Rectal smooth muscle tissue (tissue), 1 donor: ENCODE data around the gene RELCH.

Experiments used
- H3K27ac ChIP-seq: one replicate; pipeline ENCODE4 v1.7.0; 2013; ENCODE audit warnings: low read depth, low read length, inconsistent platforms
- H3K27me3 ChIP-seq: one replicate; pipeline ENCODE4 v1.7.0; 2013; ENCODE audit warnings: low read length; ENCODE audit not compliant: control insufficient read depth, insufficient read depth
- H3K36me3 ChIP-seq: one replicate; pipeline ENCODE4 v1.7.0; 2013; ENCODE audit warnings: low read length; ENCODE audit not compliant: control insufficient read depth, insufficient read depth
- H3K4me1 ChIP-seq: one replicate; pipeline ENCODE4 v1.7.0; 2013; ENCODE audit warnings: low read length; ENCODE audit not compliant: control insufficient read depth, insufficient read depth
- H3K4me3 ChIP-seq: one replicate; pipeline ENCODE4 v1.7.0; 2013; ENCODE audit warnings: low read length
- H3K9ac ChIP-seq: one replicate; pipeline ENCODE4 v1.7.0; 2013; ENCODE audit warnings: low read length

RELCH gene

GRCh38 chr18:62280058-62280457 lies 93.0 kb downstream of the RELCH start:
- H3K4me1 ChIP-seq, result no peaks in the 10 kb centered on the region
- H3K27ac ChIP-seq, result no peak overlapping the region
- no peak overlapping the region for H3K9ac ChIP-seq
- no peaks in the 10 kb centered on the region for H3K36me3 ChIP-seq
- no peaks in the 10 kb centered on the region for H3K27me3 ChIP-seq
- no peak overlapping the region for H3K4me3 ChIP-seq

GRCh38 chr18:62280786-62281185 lies 93.7 kb downstream of the RELCH start:
- no peak overlapping the region for H3K27ac ChIP-seq
- no peak overlapping the region for H3K4me3 ChIP-seq
- no peaks in the 10 kb centered on the region for H3K4me1 ChIP-seq
- no peak overlapping the region for H3K9ac ChIP-seq
- no peaks in the 10 kb centered on the region for H3K27me3 ChIP-seq
- H3K36me3 ChIP-seq, result no peaks in the 10 kb centered on the region

- no peak overlapping the region for H3K27ac ChIP-seq
- H3K9ac ChIP-seq, result no peak overlapping the region
Measured at GRCh38 chr18:62281684-62282083, 94.6 kb downstream of the RELCH start.

GRCh38 chr18:62282188-62282629 lies 95.2 kb downstream of the RELCH start:
- H3K36me3 ChIP-seq, result no peaks in the 10 kb centered on the region
- H3K4me3 ChIP-seq, result no peak overlapping the region
- no peak overlapping the region for H3K9ac ChIP-seq
- H3K27ac ChIP-seq, result no peak overlapping the region
- H3K27me3 ChIP-seq, result no peaks in the 10 kb centered on the region
- H3K4me1 ChIP-seq, result no peaks in the 10 kb centered on the region

More at GRCh38 chr18:62281684-62282083, 94.6 kb downstream of the RELCH start:
- no peaks in the 10 kb centered on the region for H3K27me3 ChIP-seq
- H3K36me3 ChIP-seq, result no peaks in the 10 kb centered on the region
- no peak overlapping the region for H3K4me3 ChIP-seq
- no peaks in the 10 kb centered on the region for H3K4me1 ChIP-seq

- Histone ChIP-seq H3K27ac (no peak overlapping the region), H3K9ac (no peak overlapping the region), H3K27me3 (no peaks in the 10 kb centered on the region), H3K4me3 (no peak overlapping the region), H3K4me1 (no peaks in the 10 kb centered on the region), H3K36me3 (no peaks in the 10 kb centered on the region)
Measured at GRCh38 chr18:62284637-62285036, 97.6 kb downstream of the RELCH start.

GRCh38 chr18:62285281-62285680 lies 98.2 kb downstream of the RELCH start:
- H3K36me3 ChIP-seq, result no peaks in the 10 kb centered on the region
- H3K4me1 ChIP-seq, result no peaks in the 10 kb centered on the region

GRCh38 chr18:62287781-62288664 lies 101.0 kb downstream of the RELCH start:
- H3K4me3 ChIP-seq, result no peak overlapping the region
- H3K36me3 ChIP-seq, result peaks cover 7% of the 10 kb centered on the region
- no peaks in the 10 kb centered on the region for H3K27me3 ChIP-seq
- H3K27ac ChIP-seq, result no peak overlapping the region
- no peaks in the 10 kb centered on the region for H3K4me1 ChIP-seq
- no peak overlapping the region for H3K9ac ChIP-seq

More at GRCh38 chr18:62285281-62285680, 98.2 kb downstream of the RELCH start:
- Histone ChIP-seq H3K27me3 (no peaks in the 10 kb centered on the region), H3K9ac (no peak overlapping the region), H3K27ac (no peak overlapping the region), H3K4me3 (no peak overlapping the region)

GRCh38 chr18:62288665-62289008 lies 101.6 kb downstream of the RELCH start:
- no peak overlapping the region for H3K4me3 ChIP-seq
- no peaks in the 10 kb centered on the region for H3K27me3 ChIP-seq
- no peak overlapping the region for H3K27ac ChIP-seq
- no peaks in the 10 kb centered on the region for H3K4me1 ChIP-seq
- H3K36me3 ChIP-seq, result peaks cover 7% of the 10 kb centered on the region
- no peak overlapping the region for H3K9ac ChIP-seq

GRCh38 chr18:62289047-62289446 lies 102.0 kb downstream of the RELCH start:
- H3K9ac ChIP-seq, result no peak overlapping the region
- H3K4me3 ChIP-seq, result no peak overlapping the region
- H3K36me3 ChIP-seq, result peaks cover 7% of the 10 kb centered on the region
- H3K27me3 ChIP-seq, result no peaks in the 10 kb centered on the region
- H3K27ac ChIP-seq, result no peak overlapping the region
- H3K4me1 ChIP-seq, result no peaks in the 10 kb centered on the region

- no peak overlapping the region for H3K9ac ChIP-seq
- peaks cover 7% of the 10 kb centered on the region for H3K36me3 ChIP-seq
- H3K27ac ChIP-seq, result no peak overlapping the region
- no peak overlapping the region for H3K4me3 ChIP-seq
- no peaks in the 10 kb centered on the region for H3K27me3 ChIP-seq
- H3K4me1 ChIP-seq, result no peaks in the 10 kb centered on the region
Measured at GRCh38 chr18:62294073-62294472, 107.0 kb downstream of the RELCH start.

- Histone ChIP-seq H3K4me3 (no peak overlapping the region), H3K27me3 (no peaks in the 10 kb centered on the region), H3K36me3 (peaks cover 10% of the 10 kb centered on the region), H3K27ac (no peak overlapping the region), H3K9ac (no peak overlapping the region), H3K4me1 (no peaks in the 10 kb centered on the region)
Measured at GRCh38 chr18:62300359-62300963, 113.4 kb downstream of the RELCH start.

- no peak overlapping the region for H3K9ac ChIP-seq
- H3K27me3 ChIP-seq, result no peaks in the 10 kb centered on the region
- no peak overlapping the region for H3K27ac ChIP-seq
- H3K4me3 ChIP-seq, result no peak overlapping the region
- no peaks in the 10 kb centered on the region for H3K4me1 ChIP-seq
- peaks cover 10% of the 10 kb centered on the region for H3K36me3 ChIP-seq
Measured at GRCh38 chr18:62301322-62301721, 114.3 kb downstream of the RELCH start.

GRCh38 chr18:62312851-62313250 lies 125.8 kb downstream of the RELCH start:
- Histone ChIP-seq H3K4me3 (no peak overlapping the region), H3K36me3 (no peaks in the 10 kb centered on the region), H3K27ac (no peak overlapping the region), H3K9ac (no peak overlapping the region), H3K27me3 (no peaks in the 10 kb centered on the region), H3K4me1 (no peaks in the 10 kb centered on the region)
